GM19372 (cell line): Measurements from ENCODE around the gene CELSR1.

Experiments
- ATAC-seq: cut with Tn5 transposase; IDR thresholded peaks from one replicate; pipeline ENCODE4 v1.9.1; 2021; ENCODE audit warnings: mild to moderate bottlenecking, low read depth, moderate library complexity; ENCODE audit not compliant: unreplicated experiment

CELSR1 gene

DNA sequence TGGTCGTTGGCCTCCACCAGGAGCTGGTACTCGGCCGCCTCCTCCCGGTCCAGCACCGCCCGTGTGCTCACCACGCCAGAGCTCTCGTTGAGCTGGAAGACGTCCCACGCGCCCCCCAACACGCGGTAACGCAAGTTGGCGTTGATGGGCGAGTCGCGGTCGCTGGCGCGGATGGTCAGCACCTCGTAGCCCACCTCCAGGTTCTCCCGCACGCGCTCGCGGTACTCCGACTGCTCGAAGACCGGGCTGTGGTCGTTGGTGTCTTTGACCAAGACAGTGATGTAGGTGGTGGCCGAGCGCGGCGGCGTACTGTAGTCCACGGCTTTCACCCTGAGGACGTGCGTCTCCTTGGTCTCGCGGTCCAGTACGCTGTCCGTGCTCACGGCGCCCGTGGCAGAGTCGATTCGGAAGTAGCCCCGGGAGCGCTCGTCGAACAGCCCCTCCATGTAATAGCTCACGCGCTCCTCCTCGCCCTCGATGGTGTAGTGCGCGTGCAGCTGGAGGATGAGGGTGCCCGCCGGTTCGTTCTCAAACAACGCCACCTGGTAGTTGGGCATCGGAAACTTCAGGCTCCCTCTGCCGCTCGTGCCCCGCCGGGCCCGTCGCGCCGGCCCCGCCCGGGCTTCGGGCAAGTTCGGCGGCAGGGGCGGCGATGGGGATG is 1.4 kb downstream of the CELSR1 start:
- ATAC-seq: no peak

DNA sequence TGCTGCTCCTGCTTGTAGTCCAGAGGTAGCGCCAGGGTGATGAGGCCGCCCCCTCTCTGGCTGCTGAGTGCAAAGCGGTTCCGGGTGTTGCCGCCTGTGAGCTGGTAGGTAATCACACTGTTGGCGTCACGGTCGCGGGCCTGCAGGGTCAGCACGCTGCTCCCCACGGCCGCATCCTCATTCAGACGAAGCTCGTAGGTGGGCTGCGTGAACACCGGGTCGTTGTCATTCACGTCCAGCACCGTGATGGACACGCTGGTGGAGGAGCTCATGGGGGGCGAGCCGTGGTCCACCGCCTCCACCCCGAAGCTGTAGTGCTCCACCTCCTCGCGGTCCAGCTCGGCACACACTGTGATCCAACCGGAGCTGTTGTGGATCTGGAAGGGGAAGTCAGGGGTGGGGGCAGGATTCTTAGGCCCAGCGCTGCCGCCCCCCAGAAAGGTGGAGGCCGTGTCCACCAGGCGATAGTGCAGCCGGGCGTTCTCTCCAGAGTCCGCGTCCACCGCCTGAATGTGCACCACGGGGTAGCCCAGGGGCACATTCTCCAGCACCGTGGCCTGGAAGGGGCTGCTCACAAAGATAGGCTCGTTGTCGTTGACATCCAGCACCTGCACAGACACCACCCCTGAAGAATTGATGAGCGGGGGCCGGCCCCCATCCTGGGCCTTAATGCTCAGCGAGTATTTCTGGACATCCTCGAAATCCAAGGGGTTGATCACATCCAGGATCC is 2.4 kb downstream of the CELSR1 start:
- ATAC-seq: no peak

DNA sequence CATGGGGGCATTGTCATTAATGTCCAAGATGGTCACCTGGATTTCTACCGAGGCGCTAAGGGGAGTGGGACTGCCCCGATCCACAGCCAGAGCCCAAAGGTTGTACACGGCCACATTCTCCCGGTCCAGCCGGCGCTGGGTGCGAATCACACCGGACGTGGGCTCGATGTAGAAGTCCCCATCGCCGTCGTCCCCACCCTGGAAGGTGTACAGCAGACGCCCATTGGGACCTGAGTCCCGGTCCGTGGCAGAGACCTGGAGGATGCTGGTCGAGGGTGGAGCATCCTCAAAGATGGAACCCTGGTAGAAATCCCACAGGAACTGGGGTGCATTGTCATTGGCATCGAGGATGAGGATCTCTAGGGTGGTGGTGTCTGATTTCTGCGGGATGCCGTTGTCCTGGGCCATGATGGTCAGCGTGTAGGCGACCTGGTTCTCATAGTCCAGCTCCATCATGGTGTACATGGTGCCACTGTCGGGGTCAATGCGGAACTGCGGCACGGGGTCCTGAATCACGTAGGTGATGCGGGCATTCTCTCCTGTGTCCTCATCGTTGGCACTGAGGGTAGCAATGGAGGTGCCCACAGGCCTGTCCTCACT is 3.1 kb downstream of the CELSR1 start:
- no peak for ATAC-seq

DNA sequence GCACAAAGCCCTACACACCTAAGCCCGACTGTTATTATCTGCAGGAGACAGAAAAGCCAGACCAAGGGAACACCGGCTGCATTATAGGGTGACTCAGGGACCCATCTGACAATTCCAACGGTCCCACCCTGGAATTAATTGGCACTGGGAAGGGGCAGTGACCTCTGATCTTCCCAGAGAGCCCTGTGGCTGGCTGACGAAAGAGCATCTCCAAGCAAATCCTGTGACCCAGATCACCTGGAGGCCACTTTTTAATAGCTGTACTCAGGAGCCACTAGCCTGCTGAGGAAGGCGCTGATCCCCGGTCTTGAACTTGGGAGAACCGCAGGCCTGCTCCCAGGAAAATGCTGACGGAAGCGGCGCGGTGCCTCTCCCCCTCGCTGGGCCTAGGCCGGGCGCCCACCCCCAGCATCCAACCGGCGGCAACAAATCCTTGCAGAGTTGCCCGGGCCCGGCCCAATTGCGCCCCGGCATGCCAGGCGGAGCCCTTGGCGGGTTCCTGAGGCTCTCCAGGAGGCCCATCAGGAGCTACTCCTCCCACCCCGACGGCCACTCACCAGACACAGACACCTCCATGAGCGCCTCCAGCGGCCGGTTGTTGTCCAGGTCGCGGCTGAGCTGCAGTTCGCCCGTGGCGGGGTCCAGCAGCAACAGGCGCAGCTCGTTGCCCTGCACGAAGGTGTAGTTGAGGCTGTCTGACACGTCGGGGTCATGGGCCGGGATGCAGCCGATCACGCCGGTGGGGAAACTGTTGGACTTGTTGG is 4.2 kb downstream of the CELSR1 start:
- no peak for ATAC-seq

DNA sequence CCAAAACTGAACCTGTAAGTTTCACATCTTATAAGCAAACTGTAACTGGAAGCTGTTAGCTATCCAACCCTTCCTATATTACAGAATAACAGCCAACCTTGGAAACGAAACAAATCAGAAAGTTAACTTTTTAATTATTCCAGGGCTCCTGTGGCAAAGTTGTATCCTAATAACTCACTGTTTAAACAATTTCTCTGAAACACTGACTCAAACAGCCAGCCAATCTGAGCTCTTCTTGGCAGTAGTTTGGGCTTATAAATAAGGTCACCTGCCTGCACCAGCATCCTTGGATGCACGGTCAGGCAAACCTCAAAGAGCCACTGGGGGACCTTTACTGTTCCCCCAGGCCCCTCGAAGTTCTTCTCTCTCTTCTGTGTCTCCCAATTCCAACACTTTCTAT is 5.0 kb downstream of the CELSR1 start:
- no peak for ATAC-seq

DNA sequence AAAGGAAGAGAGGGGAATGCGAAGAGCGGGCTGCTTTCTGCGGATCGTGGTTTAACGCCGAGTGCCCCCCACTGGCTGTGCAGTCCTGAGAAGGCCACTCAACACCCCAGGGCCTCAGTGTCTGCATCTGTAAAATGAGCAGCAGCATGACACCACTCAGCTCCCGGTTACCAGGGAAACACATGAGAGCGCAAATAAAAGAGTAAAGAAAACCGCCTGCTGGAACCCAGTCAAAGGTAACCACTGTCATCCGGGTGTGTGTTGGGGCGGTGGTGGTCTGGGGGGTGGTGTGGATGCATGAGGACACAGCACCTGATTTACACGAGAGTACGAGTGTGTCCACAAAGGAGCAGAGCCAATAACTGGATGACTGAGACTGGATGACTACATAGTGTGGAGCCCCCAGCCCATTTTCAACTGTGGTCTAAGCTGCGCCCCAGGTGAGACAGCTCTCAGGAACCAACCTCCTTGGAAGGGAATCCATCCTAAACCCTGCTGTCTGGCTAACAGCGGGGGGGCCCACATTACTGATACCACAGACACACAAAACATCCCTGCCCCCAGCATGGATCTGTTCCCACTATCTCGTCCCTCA is 5.7 kb downstream of the CELSR1 start:
- no peak for ATAC-seq

DNA sequence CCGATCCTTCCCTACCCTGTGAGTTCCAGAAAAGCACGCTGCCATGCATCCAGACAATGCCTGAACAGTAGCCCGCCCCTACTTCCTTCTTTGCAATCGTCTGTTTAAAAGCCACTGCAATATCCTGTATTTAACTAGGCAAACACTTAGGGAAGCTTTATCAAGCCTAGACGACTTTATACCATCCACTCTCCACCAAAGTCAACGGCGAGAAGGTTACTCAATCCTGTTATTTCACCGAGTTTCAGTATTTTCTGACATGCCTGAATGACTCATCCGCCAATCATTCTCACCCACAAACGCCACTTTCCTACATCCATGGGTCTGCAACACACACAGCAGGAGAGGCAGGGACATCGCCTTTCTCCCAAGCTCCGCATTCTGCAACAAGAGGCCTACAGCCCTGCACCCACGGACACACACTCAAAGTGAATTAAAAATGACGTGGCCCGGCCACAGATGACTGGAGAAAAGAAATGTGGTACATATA is 9.3 kb downstream of the CELSR1 start:
- no peak for ATAC-seq

DNA sequence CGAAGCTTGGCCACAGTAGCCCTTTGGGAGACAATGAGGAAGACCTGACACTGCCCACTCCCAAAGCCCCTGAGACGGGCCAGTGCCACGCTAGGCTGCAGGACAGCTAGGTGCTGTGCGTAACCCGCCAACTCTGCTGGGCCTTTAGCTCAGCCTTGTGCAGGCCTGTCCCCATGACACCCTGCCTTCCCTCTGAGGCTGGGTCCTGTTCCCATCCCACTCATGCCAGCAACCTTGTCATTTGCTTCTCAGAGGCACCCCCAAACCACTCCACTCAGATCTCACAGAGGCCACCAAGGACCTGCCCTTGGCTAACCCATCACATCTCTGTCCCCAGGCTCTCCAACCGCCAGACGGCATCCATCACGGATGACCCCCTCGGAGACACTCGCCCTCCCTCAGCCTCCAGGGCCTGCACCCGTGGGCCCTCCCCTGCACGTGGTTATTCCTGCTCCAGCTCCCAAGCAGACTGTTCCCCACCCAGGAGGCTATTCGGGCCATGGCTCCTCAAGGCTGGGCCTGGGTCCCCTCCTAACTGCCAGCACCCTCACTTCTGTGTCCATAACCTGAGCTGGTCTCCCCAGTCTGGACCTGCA is 11.1 kb downstream of the CELSR1 start:
- ATAC-seq: no peak

DNA sequence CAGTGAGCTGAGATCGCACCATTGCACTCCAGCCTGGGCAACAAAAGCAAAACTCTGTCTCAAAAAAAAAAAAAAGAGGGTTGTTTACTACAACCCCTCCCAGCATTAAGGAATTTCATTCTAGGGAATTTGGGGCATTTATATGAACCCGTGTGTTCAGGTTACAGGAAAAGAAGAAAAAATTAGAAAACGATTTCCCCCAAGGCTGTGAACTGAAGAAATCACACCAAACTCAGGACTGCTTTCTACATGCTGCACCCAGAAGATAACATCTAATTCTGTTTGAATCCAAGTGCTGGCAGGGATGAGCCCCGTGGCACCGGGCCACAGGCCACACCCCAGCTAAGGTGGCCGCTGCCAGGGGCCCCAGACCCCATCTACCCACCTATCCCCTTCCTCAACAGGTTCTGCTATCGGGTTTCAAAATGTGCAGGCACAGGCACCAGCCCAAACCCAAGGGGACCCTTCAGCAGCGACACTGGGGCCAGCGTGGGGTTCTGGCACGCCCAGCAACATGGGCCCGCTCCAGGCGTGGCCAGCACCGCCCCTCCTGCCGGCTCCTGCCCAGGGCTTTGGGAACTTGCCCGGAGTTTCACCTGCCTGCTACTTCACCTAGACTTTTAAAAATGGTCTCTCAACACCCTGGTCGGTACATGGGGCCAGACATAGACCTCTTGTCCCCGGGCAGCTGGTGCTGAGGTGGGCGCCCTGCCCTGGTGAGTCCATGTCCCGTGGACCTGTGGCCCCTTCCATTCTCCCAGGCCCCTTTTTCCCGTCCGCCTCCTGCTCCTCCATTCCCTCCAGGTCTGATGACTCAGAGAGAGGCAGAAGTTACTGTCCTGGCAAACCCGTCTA is 11.8 kb downstream of the CELSR1 start:
- ATAC-seq: no peak

DNA sequence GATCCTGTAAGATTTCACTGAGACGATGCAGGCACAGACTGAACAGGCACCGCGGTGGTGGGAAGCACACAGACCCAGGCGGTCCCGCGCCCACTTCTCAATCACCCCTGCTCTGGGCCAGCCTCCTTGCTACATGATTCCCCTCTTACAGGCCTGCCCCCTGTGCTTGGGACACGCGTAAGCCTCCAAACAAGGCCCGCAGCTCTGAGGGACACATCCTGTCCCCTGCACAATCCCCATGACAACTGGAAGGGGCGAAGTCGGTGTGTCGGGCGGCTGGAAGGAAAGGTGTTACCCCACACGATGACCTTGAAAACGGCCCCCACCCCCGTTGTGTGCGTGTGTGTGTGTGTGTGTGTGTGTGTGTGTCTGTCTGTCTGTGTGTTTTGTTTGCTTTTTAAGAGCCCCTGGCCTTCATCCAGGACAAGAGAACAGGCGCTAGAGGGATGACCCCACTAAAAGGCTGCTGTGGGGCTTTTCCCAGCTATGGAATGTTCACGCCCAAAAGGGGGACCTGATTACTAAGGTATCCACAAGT is 13.1 kb downstream of the CELSR1 start:
- ATAC-seq: no peak

DNA sequence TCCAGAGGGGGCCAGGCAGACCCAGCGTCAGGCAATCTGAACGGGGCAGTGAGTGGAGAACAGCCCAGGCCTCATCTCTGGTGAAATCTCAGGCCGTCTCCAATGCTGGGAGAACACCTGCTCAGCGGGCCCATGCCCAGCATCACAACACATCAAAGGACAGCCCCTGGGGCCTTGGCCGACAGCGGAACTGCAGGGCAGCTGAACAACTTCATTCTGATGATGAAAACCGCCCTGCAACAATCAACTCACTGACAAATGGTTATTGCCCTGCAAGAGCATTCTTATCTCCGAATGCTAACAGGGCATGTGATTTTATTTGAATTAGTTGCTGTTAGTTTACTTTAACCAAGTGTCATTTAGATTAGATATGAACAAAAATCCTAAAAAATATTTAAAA is 14.6 kb downstream of the CELSR1 start:
- no peak for ATAC-seq

DNA sequence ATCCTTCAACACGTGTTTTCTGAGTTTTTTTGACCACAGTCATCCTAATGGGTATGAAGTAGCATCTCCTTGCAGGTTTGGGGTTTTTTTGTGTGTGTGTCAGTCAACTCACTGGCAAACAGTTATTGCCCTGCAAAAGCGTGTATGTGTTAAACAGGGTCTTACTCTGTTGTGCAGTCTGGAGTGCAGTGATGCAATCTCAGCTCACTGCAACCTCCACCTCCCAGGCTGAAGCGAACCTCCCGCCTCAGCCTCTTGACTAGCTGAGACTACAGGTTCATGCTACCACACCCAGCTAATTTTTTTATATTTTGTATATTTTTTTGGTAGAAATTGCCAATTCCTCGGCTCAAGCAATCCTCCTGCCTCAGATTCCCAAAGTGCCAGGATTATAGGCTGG is 15.4 kb downstream of the CELSR1 start:
- no peak for ATAC-seq

DNA sequence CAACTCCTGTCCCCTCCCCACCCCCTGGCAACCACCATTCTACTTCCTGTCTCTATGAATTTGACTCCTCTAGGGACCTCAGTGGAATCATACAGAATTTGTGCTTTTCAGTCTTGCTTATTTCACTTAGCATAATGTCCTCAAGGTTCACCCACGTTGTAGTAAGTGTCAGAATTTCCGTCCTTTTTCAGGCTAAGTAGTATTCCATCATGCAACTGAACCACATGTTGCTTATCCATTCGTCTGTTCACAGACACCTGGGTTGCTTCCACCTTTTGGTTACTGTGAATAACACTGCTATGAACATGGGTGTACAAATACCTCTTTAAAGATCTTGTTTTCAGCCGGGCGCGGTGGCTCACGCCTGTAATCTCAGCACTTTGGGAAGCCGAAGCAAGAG is 16.5 kb downstream of the CELSR1 start:
- no peak for ATAC-seq

DNA sequence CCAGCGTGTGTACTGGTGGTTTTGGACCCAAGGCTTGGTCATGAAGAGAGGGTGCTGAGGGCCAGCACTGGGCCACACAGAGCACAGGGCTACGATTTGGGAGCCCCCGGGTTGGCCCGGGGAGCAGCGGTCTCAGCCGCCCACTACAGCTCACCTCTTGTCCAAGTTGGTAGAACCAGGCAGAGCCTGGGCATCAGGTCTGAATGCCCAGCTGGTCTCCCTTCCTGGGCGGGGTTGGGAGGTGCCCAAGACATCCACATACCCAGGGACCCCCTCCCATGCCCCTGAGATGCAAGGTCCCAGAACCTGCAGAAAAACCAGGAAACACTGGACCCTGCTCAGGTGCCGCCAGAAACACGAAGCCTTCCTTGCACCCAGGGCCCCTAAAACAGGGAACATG is 18.0 kb downstream of the CELSR1 start:
- ATAC-seq: no peak

DNA sequence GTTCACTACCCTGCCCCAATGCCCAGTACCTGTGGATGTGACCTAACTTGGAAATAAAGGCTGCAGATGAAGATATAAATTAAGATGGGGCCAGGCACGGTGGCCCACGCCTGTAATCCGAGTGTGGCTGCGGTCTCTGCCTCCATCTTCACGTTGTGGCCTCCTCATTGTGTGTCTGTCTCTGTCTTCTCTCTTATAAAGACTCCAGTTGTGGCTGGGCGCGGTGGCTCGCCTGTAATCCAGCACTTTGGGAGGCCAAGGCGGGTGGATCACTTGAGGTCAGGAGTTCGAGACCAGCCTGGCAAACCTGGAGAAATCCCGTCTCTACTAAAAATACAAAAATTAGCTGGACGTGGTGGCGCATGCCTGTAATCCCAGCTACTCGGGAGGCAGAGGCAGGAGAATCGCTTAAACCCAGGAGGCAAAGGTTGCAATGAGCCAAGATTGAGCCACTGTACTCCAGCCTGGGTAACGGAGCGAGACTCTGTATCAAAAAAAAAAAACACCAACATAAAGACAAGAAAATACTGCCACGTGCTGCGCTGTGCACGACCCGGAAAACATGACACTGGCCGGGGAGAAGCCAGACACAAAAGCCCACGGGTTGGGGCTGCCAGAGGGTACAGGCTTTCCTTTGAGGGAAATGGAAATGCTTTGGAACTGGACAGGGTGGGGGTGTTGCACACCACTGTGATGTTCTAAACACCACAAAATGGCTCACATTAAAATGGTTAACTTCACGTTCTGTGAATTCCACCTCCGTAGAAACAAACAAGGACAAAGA is 18.7 kb downstream of the CELSR1 start:
- ATAC-seq: no peak

DNA sequence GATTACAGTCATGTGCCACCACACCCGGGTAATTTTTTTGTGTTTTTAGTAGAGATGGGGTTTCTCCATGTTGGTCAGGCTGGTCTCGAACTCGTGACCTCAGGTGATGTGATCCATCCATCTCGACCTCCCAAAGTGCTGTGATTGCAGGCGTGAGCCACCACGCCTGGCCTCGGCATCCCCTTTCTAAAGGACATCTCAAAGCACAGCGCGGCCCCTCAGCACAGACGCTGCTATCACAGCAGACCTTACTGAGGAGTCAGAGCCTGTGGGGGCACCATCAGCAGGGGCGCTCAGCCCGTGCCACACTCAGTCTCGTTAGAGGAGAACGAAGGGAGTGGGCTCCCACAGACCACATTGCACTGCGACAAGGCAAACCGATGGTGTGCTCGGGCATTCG is 19.4 kb downstream of the CELSR1 start:
- no peak for ATAC-seq

DNA sequence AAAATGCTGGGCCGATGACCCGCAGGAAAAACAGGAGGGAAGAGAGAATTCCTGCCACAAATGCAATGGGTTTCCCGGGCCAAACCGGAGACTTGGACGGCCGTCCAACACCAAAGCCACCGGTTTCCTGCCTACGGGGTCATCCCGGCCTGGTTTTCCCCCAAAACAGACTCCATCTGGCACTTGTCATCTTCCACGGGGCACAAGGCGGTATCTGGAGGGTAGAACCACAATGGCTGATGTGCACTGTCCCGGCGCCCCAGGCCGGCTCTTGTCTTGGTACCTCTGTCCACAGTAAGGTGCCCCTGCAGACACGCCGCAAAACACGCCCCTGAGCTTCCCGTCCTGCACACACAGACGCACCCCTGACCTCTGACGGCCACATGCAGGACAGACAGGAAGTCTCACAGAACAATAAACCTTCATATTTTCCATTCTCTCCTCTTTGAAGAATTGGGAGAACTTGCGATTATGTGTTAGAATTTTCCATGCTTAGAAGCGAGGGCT is 20.1 kb downstream of the CELSR1 start:
- ATAC-seq: no peak

DNA sequence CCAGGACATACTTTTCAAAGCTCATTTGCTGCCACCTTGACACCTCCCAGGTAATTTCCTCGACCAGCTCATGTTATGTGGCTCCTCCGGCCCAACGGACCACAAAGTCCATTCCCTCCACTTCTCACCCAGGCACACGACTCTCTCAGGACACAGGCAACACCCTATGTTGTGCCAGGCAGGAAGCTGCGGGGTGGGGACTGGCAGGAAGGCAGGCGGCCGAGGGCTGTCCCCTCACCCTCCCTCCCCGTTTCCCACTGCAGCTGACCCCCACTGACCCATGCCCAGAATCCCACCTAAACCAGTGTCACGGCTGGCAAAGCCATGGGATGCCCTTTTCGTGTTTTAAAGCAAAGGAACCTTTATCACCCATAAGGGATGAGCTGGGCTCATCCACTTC is 20.8 kb downstream of the CELSR1 start:
- no peak for ATAC-seq
